A673 (cell line): ENCODE data around the gene ARNT2.

ENCODE experiments used
- CTCF ChIP-seq: fragments of 300-800, 200-600 bp; sonication (generic); conservative IDR thresholded peaks from 2 replicates; pipeline ENCODE4 v1.5.1; 2017; ENCODE audit warnings: low read depth, mild to moderate bottlenecking, antibody characterized with exemption, low read length, moderate library complexity, mixed read lengths
- EZH2 ChIP-seq: fragments of 200-600 bp; sonication (generic); IDR thresholded peaks from 2 replicates; pipeline ENCODE4 v1.6.1; 2017; ENCODE audit warnings: borderline replicate concordance, low read depth, mild to moderate bottlenecking, mixed read lengths, antibody characterized with exemption, low read length; ENCODE audit not compliant: poor library complexity, severe bottlenecking

- no peak for TF ChIP-seq CTCF
- TF ChIP-seq EZH2, result no peak
Measured at GRCh38 chr15:80497221-80497620, 93.0 kb downstream of the ARNT2 start.
